ENCODE results near the gene SPAG7. TPM values are rescaled to one million over a fixed set of nuclear protein-coding genes. Genes with fewer than 3 reads are reported as not detected.

SPAG7 gene
- polyA plus RNA-seq, 1 of the 3 experiments (the other 2 are of a cell fraction), result 133 TPM

GRCh38 chr17:4949321-4950074, 18.1 kb downstream of the SPAG7 start:
- Histone ChIP-seq H3F3A (replicated peaks; ENCODE audit: insufficient read depth) (peaks cover 56% of the 10 kb centered on the region), H4K20me1 (ENCODE audit: insufficient read depth) (peaks cover 30% of the 10 kb centered on the region), H3K36me3 (replicated peaks in 1 of 2; ENCODE audit: control insufficient read depth in 1 of 2, insufficient read depth in 2 of 2, low read length in 1 of 2) (peaks cover 21 to 25% of the 10 kb centered on the region in 2 experiments), H3K9me3 (no peaks in the 10 kb centered on the region), H3K9me2 (no peaks in the 10 kb centered on the region), H3K27me3 (ENCODE audit: insufficient read depth) (no peaks in the 10 kb centered on the region), H3K4me2 (peak overlapping the region; percentile 98), H3K79me2 (ENCODE audit: insufficient read depth) (peaks cover 65% of the 10 kb centered on the region), H3K4me1 (ENCODE audit: control insufficient read depth in 1 of 2, insufficient read depth in 2 of 2, low read depth in 1 of 2, low read length in 1 of 2) (peaks cover 40 to 44% of the 10 kb centered on the region in 2 experiments), H3K9ac (peak overlapping the region; percentile 99), H3K4me3 (ENCODE audit: low read depth in 2 of 2, low read length in 1 of 2) (peak overlapping the region; percentile 79 to 99), H2AFZ (ENCODE audit: low read depth) (no peak overlapping the region), H3K27ac (ENCODE audit: low read depth in 2 of 2, low read length in 1 of 2) (peak overlapping the region; percentile 97 to 100)
- CTCF ChIA-PET, result interaction anchor here (0.9 to 2.7 kb wide), 3 partner anchors 9 to 48 kb away, joined by 3 to 13 read pairs (median 3); partner anchors contain the start of genes INCA1, KIF1C, RNF167 and SLC25A11
- WGBS (ENCODE audit: low lambda C conversion rate), result 1% methylated on average over 27 of the region's 75 CpGs
- DNase-seq, result peak; percentile 64
- POLR2A ChIA-PET, result interaction anchor here (1.3 to 6.7 kb wide), 4 partner anchors 9 to 48 kb away, joined by 5 to 56 read pairs (median 24); partner anchors contain the start of genes INCA1, KIF1C, RNF167 and SLC25A11
- TF ChIP-seq GATA2 (CRISPR knock-in tag; IDR thresholded peaks at IDR 0.05) (no peak), TCF12 (IDR thresholded peaks at IDR 0.05) (no peak), EP300 (IDR thresholded peaks at IDR 0.05; ENCODE audit: borderline replicate concordance in 1 of 2, low read depth in 1 of 2, low read length in 1 of 2) (peak in 1 of 2 experiments; percentile 43; a peak in 2 of 4 replicates), TEAD4 (IDR thresholded peaks at IDR 0.05; ENCODE audit: borderline replicate concordance, insufficient read depth) (peak; percentile 9; the same call in 1 of the 2 replicates), USF1 (IDR thresholded peaks at IDR 0.05; ENCODE audit: borderline replicate concordance, low read depth) (peak; percentile 57; the same call in 1 of the 2 replicates), RCOR1 (IDR thresholded peaks at IDR 0.05; ENCODE audit: low read length) (no peak), RFX5 (IDR thresholded peaks at IDR 0.05; ENCODE audit: low read length) (no peak; the same call in 1 of the 2 replicates), FOSL2 (IDR thresholded peaks at IDR 0.05; ENCODE audit: borderline replicate concordance, low read depth) (peak; percentile 12; the same call in 1 of the 2 replicates), SIN3A (IDR thresholded peaks at IDR 0.05; ENCODE audit: borderline replicate concordance, low read depth, low read length) (peak; percentile 46; the same call in 1 of the 2 replicates), FOXM1 (IDR thresholded peaks at IDR 0.05; ENCODE audit: low read depth) (no peak), MEF2A (IDR thresholded peaks at IDR 0.05; ENCODE audit: borderline replicate concordance, low read depth) (no peak), MAX (IDR thresholded peaks at IDR 0.05; ENCODE audit: low read depth) (peak; percentile 85; the same call in 1 of the 2 replicates), MXI1 (IDR thresholded peaks at IDR 0.05; ENCODE audit: low read depth, low read length) (peak; percentile 60; the same call in 1 of the 2 replicates)

GRCh38 chr17:4948931-4949320, 18.7 kb downstream of the SPAG7 start:
- Histone ChIP-seq H3K9me2 (no peaks in the 10 kb centered on the region), H3K4me2 (peak overlapping the region; percentile 98), H3K27ac (ENCODE audit: low read depth in 2 of 2, low read length in 1 of 2) (peak overlapping the region; percentile 97 to 100), H3K4me1 (ENCODE audit: control insufficient read depth in 1 of 2, insufficient read depth in 2 of 2, low read depth in 1 of 2, low read length in 1 of 2) (peaks cover 36 to 46% of the 10 kb centered on the region in 2 experiments), H2AFZ (ENCODE audit: low read depth) (no peak overlapping the region), H3K4me3 (ENCODE audit: low read depth in 2 of 2, low read length in 1 of 2) (peak overlapping the region; percentile 79 to 99), H4K20me1 (ENCODE audit: insufficient read depth) (peaks cover 36% of the 10 kb centered on the region), H3K27me3 (ENCODE audit: insufficient read depth) (no peaks in the 10 kb centered on the region), H3F3A (replicated peaks; ENCODE audit: insufficient read depth) (peaks cover 59% of the 10 kb centered on the region), H3K79me2 (ENCODE audit: insufficient read depth) (peaks cover 70% of the 10 kb centered on the region), H3K9me3 (no peaks in the 10 kb centered on the region), H3K9ac (peak overlapping the region; percentile 99), H3K36me3 (replicated peaks in 1 of 2; ENCODE audit: control insufficient read depth in 1 of 2, insufficient read depth in 2 of 2, low read length in 1 of 2) (peaks cover 25 to 31% of the 10 kb centered on the region in 2 experiments)
- ChIA-PET POLR2A (interaction anchor here (1.3 to 4.3 kb wide), 2 partner anchors 19 to 48 kb away, joined by 5 to 32 read pairs; partner anchors contain the start of genes INCA1, KIF1C and SPAG7), CTCF (interaction anchor here (0.9 to 1.2 kb wide), 4 partner anchors 9 to 60 kb away, joined by 3 read pairs; partner anchors contain the start of genes INCA1, KIF1C, RNF167 and SLC25A11)
- DNase-seq, result peak; percentile 95
- 2% methylated on average over 31 of the region's 40 CpGs for WGBS (ENCODE audit: low lambda C conversion rate)
- TF ChIP-seq MXI1 (IDR thresholded peaks at IDR 0.05; ENCODE audit: low read depth, low read length) (peak; percentile 59; the same call in 1 of the 2 replicates), JUND (IDR thresholded peaks at IDR 0.05) (0 out of 2 replicates have a peak, but pooled peaks have one; percentile 3), TCF12 (IDR thresholded peaks at IDR 0.05) (no peak), SMC3 (IDR thresholded peaks at IDR 0.05; ENCODE audit: low read depth, low read length) (no peak), FOXJ3 (CRISPR knock-in tag; IDR thresholded peaks at IDR 0.05) (no peak), TEAD4 (IDR thresholded peaks at IDR 0.05; ENCODE audit: borderline replicate concordance, insufficient read depth) (no peak), USF1 (IDR thresholded peaks at IDR 0.05; ENCODE audit: borderline replicate concordance, low read depth) (no peak), GATA2 (CRISPR knock-in tag; IDR thresholded peaks at IDR 0.05) (no peak), CHD2 (IDR thresholded peaks at IDR 0.05; ENCODE audit: low read length, partially characterized antibody) (no peak), RAD21 (IDR thresholded peaks at IDR 0.05; ENCODE audit: low read length) (no peak), GABPA (IDR thresholded peaks at IDR 0.05; ENCODE audit: low read depth) (peak; percentile 44; the same call in 1 of the 2 replicates), IRF3 (IDR thresholded peaks at IDR 0.05; ENCODE audit: low read depth, low read length) (no peak), NRF1 (IDR thresholded peaks at IDR 0.05; ENCODE audit: low read depth, low read length) (peak; percentile 93), MAX (IDR thresholded peaks at IDR 0.05; ENCODE audit: low read depth) (peak; percentile 9)

All from SK-N-SH (cell line).